ENCODE results near the gene FLVCR2. TPM values are rescaled to one million over a fixed set of nuclear protein-coding genes. Genes with fewer than 3 reads are reported as not detected.
"Not testable (repeated sequence)": the region's sequence is repeated elsewhere in the genome, so short reads cannot be mapped to it uniquely, and the experiment has no call there.

The FLVCR2 gene
- polyA plus RNA-seq, 10 donors: 6.8 to 25.3 (median 13.0) TPM

- no peak for DNase-seq
Observed at GRCh38 chr14:75591331-75591946, 13.0 kb downstream of the FLVCR2 start.

GRCh38 chr14:75591987-75592575 is 13.7 kb downstream of the FLVCR2 start:
- DNase-seq: no peak

- no peak for DNase-seq
Observed at GRCh38 chr14:75595226-75595625, 16.8 kb downstream of the FLVCR2 start.

- DNase-seq: no peak
Observed at GRCh38 chr14:75597149-75597548, 18.7 kb downstream of the FLVCR2 start.

- not testable (repeated sequence) for DNase-seq
Observed at GRCh38 chr14:75600100-75600499, 21.7 kb downstream of the FLVCR2 start.

- not testable (repeated sequence) for DNase-seq
Observed at GRCh38 chr14:75601061-75601460, 22.6 kb downstream of the FLVCR2 start.

- DNase-seq: no peak
Observed at GRCh38 chr14:75602503-75602902, 24.1 kb downstream of the FLVCR2 start.

- peak in 2 of 3 donors; percentile 21 to 45 for DNase-seq
Observed at GRCh38 chr14:75604979-75605851, 26.8 kb downstream of the FLVCR2 start.

- DNase-seq: no peak
Observed at GRCh38 chr14:75605916-75606315, 27.5 kb downstream of the FLVCR2 start.

GRCh38 chr14:75607044-75607443 is 28.6 kb downstream of the FLVCR2 start:
- no peak for DNase-seq

GRCh38 chr14:75607842-75608640 is 29.6 kb downstream of the FLVCR2 start:
- no peak for DNase-seq

GRCh38 chr14:75609116-75609515 is 30.7 kb downstream of the FLVCR2 start:
- DNase-seq: no peak

GRCh38 chr14:75609606-75610475 is 31.4 kb downstream of the FLVCR2 start:
- no peak for DNase-seq

- DNase-seq: no peak
Observed at GRCh38 chr14:75610834-75611233, 32.4 kb downstream of the FLVCR2 start.

GRCh38 chr14:75612157-75612556 is 33.7 kb downstream of the FLVCR2 start:
- DNase-seq: no peak

GRCh38 chr14:75614179-75614578 is 35.8 kb downstream of the FLVCR2 start:
- DNase-seq: no peak

GRCh38 chr14:75615200-75615599 is 36.8 kb downstream of the FLVCR2 start:
- peak in 1 of 3 donors; percentile 32 for DNase-seq

- no peak for DNase-seq
Observed at GRCh38 chr14:75619548-75619947, 41.1 kb downstream of the FLVCR2 start.

- DNase-seq: no peak
Observed at GRCh38 chr14:75625034-75625433, 46.6 kb downstream of the FLVCR2 start.

GRCh38 chr14:75626396-75626795 is 48.0 kb downstream of the FLVCR2 start:
- DNase-seq: no peak

GRCh38 chr14:75626863-75627262 is 48.4 kb downstream of the FLVCR2 start:
- DNase-seq: no peak
